HG03378 (cell line): ENCODE results near the gene DUSP12.

Source experiments
- ATAC-seq: cut with Tn5 transposase; IDR thresholded peaks from one replicate; pipeline ENCODE4 v1.9.1; 2021; ENCODE audit warnings: mild to moderate bottlenecking, moderate library complexity; ENCODE audit not compliant: unreplicated experiment

DUSP12 gene

DNA sequence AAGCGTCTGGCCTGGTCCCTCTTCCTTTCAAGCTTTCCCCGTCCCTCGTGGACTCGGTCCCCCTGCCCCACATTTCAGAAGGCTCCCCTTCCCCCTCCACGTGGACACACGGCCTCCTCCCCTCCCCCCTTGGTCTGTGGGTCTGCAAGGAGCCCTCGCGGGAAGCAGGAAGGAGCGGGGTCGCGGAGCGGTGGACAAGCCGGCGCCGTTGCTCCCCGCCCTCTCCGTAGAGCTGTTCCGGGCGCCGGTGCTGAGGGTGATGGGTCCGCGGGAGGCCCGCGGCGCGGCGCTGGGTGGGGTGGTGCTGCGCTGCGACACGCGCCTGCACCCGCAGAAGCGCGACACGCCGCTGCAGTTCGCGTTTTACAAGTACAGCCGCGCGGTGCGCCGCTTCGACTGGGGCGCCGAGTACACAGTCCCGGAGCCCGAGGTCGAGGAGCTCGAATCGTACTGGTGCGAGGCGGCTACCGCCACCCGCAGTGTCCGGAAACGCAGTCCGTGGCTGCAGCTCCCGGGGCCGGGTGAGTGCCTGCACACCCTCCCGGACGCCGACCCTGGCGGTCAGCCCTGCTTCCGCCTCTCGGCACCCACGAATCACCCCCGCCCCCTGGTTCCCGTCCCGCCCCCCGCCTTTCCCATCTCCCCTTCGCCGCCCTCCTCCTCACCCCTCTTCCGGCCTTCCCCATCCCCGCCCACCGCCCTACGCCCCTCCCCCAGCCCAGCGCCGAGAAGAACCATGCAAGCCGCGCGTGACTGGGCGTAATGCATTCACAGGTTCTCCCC lies 22.9 kb upstream of the DUSP12 start:
- no peak for ATAC-seq

DNA sequence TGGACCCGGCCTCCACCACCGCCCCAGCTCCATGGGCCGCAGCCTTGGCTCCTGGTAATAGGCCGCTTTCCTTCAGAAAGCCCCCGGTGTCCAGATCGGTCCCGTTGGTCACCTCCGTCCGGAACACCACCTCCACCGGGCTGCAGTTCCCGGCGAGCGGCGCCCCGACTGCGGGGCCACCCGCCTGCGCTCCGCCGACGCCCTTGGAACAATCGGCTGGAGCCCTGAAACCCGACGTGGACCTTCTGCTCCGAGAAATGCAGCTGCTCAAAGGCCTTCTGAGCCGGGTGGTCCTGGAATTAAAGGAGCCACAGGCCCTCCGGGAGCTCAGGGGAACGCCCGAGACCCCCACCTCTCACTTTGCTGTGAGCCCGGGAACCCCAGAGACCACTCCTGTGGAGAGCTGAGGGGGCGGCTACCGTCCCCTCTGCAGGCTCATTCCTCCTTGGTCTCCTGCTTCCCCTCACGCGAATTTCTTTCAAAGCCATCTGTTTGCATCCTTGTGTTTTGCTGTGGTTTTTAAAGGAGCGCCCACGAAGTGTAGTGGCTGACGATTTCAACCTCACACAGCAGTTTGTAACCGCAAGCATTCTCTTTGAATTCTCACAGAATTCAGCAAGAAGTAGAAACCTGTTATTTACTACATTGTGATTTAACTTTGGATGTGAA lies 22.2 kb upstream of the DUSP12 start:
- no peak for ATAC-seq

DNA sequence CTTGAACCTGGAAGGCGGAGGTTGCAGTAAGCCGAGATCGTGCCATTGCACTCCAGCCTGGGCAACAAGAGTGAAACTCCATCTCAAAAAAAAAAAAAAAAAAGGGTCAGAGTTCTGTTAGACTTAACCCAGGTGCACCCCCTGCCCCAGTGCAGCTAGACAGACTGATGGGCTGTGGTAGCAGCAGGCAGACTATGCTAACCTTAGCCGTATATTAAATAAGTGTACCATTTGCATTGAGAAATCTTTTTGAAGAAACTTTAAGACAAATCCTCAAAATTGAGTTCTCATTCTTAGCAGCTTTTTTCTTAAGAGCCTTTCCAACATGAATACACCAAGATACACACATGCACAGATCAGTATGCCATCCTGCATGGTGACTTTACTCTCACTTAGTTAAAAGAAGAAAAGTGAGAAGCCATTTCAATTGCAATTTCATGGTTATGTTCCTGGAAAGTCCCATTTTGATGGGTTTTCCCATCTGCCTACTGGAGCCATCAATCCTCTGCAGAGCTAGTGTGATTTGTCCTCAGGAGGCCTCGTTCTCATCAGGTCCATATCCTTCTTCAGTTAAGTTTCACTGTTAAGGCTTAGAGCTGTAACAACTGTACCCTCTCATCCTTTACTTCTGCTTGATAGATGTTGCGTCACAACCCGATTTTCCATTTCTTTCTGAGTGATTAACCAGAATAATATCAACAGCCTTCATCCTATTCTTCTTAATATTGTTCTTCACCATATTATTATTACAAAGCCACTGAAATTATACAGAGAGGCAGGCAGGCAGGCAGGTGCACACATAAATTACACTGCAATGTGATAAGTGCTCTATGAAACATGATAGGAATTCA lies 21.0 kb upstream of the DUSP12 start:
- no peak for ATAC-seq

DNA sequence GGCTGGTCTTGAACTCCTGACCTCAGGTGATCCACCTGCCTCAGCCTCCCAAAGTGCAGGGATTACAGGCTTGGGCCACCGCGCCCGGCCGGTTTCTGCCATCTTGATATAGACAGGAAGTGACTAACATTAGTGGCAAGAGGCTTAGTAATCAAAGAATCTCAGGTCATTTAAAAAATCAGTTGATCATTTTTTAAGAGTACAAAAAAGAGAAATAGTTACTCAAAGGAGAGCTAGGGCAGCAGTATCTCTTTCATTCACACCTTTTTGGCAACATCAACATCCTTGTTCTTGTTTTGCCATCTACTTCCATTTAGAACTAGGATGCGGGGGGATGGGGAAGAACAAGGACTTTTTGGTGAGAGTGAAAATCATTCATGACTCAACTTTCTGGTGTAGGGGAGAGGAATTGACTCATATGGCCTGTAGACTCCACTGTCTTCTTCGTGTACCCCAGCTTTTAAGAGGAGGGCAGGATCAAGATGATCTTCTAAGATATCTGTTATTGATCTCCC lies 19.5 kb upstream of the DUSP12 start:
- ATAC-seq: no peak

DNA sequence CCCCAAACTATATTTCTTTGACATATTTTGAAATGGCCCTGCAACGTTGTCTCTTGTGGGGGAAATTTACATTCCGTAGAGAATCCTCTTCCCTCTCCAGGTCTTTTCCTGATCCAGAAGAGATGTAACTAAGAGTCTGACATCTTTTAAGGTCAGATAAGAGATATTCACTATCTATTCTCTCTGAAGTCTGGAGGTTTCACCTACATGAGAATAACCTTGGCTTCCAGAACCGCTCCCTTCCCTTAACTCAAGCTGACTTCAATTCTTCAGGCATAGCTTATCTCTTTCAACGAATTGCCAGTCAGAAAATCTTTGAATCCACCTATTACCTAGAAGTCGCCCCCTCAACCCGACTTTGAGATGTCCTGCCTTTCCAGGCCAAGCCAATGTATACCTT lies 18.3 kb upstream of the DUSP12 start:
- ATAC-seq: no peak

DNA sequence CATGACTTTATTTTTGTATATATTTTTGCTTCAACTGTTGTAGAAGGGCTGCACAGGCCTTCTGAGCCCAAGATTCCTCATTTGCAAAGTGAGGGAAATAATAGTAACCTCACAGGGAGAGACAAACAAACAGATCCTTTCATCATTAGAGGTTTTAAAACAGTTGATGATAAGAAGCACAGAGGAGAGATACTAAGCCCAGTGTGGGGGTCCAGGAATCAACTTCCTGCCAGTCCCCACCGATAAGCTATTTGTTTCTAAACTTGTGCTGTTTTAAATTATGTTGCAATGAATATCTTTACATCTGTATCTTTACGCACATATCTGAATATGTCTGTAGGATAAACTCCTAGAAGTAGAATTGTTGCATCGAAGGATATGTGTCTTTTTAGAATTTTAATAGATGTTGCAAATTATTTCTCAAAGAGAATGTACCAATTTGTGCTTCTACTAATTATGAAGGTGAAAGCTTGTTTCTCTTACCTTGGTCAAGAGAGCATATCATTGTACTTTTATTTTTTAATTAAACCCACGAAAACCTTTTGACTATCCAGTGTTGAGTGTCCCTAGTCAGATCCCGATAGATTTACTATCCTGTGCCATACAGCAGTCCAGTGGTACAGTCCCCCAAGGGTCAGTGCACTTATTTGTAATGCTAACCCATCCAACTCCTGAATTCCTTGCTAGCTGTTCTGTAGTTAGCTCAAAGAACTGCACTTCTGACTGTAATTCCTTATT lies 17.4 kb upstream of the DUSP12 start:
- no peak for ATAC-seq

DNA sequence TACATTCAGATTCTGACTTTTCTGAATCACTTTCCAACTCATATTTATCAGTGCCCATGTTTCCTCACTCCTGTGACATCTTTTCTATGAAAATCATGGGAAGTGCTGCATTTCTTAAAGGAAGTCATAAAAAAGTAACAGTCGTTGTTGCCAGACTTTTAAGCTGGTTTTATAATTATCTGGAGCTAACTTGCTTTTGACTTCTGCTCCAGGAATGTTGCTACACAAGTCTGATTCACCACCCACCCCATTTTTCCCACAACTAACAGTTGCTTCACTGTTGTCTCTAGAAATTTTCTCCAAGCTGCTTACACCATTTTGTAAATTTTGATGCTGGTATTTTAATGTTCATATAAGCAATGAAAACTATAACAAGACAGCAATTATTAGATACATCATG lies 16.1 kb upstream of the DUSP12 start:
- ATAC-seq: no peak

DNA sequence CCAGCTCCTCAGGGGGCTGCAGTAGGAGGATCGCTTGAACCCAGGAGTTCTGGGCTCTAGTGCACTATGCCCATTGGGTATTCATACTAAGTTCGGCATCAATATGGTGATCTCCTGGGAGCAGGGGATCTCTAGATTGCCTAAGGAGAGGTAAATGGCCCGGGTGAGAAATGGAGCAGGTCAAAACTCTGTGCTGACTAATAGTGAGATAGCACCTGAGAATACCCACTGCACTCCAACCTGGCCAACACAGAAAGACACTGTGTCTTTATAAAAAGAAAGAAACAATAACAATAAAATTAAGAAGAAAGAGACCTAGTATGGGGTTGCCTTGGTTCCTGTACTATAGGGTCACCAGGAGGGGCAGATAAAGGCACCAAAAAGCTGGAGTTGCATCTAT lies 13.7 kb upstream of the DUSP12 start:
- no peak for ATAC-seq

DNA sequence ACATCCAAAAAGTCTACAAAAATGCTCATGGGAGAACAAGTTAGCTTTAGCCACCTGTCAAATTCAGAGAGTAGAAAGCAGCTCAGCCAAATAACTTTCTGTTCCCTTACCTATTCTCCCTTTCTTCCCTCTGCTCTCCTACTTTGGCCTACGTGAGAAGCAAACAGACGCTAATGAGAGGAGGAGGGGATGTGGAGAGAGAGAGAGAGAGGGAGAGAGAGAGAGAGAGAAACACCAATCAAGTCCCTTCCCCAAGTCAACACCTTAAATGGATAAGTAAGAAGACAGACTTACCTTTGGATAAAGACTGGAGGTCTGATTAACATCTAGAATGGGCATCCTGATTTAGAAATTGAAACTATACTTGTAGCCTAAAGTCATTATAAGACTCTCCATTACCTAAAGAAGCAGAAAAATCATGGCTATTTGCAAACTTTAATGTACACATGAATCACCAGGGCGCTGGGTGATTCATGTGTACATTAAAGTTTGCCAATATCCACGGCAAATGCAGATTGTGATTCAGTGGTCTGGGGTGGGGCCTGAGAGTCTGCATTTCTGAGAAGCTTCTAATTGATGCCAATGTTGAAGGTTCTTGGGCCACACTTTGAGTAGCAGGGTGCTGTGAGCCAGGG lies 13.1 kb upstream of the DUSP12 start:
- no peak for ATAC-seq

DNA sequence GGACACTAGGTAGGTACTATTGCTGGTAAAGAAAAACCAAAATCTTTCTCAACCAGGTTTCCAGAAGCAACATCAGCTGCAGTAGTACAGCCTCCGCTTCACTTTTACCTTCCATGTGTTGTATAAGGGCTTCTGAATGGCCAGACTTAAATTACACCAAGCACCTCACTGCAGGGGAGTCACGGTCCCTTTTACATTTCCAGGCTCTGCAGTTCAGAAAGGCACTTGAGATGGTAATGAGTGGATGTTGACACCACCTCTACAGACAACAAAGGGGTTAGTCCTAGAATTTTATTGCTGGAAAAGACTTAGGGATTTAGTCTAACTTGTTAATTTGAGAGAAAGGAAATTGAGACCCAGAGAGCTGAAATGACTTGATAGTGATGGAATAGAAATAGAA lies 12.0 kb upstream of the DUSP12 start:
- no peak for ATAC-seq

DNA sequence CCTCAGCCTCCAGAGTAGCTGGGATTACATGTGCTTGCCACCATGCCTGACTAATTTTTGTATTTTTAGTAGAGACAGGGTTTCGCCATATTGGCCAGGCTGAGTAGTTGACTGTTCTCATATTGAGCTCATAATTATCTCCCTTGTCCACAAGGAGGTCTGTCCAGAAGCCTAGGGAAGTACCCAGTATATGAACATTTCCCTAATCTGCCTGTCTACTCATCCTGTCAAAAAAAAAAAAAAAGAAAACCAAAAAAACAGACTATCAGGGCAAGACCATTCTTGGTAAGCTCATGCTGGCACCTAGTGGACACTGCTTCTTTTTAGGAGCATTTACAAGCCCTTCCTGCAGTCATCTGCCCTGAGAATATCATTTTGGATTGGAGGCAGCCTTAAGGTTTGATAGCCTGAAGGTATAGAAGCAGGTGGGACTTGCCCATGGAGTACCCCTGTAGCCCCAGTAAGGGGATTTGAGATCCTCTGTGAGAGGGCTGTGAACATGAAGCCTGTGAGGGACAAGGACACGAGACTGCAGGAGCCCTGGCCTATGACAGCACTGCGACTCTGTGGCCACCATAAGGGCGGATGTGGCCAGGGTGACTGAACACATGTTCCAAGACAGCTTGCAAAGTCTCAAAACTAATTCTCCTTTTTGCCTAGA lies 10.8 kb upstream of the DUSP12 start:
- peak; percentile 59 for ATAC-seq

DNA sequence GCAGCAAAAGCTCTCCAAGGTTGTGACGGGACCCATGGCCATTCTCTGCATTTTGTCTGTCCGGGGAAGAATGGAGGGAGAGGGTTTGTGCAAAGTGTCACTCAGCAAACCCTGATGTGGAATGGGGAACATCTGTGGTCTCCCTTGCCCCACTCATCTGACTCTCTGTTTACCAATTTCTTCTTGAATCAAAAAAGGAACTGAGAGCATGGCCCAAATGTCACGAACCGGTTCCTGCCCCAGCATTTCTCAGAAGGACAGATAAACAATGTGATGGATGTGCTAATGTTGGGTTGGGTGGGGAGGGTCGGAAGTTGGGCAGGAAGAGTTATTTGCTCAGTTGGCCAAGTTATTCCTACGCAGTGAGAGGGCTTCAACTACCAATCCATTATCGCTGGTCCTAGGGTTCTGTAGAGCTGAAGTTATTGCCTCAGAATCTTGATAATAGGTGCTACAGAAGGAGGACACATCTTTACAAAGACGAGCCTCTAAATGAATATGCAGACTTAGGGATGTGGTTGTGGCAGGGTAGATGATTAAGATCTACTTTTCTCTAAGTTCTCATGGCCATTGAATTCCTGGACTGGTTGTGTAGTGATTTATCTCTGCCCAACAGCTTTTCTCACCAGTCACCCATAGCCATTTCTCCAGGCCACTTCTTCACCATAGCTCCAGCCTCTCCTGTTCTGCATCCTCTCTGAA lies 9.6 kb upstream of the DUSP12 start:
- no peak for ATAC-seq

DNA sequence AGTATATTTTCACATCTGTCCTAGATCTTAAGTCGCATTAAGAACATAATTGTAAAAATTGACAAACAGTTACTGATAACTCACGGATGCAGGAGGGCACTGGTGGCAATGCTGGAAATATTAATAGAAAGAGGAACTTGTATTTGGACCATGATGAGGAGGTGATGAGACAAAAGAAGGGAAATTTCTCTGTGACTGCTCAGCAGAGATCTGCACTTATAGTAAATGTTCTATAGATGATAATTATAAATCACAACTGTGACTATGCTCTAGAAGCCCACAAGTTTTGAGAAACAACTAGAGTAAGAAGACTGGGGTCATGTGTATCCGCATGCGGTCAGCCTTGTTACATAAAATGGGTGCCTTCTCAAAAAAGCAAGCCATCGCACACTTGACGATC lies 8.7 kb upstream of the DUSP12 start:
- ATAC-seq: no peak

DNA sequence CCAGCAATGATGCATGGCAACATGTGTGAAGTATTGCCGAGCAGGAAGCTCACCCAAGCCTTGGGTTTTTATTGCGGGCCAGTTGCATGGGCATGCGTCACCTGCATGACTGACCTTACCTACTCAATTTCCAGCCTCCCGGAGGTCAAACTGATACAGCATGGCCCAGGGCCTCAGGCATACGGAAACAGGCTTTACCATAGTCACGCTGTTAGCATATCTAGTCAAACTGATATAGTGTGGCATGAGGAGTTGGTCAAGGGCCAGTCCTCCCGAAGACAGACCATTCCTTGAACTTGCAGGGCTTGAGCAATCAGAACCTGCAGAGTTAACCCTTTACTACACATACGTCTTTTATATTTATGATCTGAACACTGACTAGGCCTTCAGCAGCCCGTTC lies 6.4 kb upstream of the DUSP12 start:
- no peak for ATAC-seq

DNA sequence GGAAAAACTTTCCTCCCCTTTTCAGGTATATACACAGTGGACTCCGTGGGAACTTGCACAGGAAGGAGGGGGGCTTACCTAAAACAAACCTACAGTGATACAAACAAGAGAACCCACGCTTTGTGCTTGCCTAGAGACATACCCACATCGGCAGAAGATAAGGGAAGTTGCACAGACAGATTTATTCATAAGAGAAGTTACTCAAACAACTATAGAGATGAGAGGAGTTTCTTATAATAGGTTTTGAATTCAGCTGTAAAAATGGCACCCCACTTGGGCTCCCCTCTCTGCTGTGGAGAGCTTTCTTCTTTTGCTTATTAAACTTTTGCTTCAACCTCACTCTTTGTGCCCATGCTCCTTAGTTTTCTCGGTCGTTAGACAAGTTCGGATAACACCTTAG lies 1.8 kb upstream of the DUSP12 start:
- no peak for ATAC-seq

DNA sequence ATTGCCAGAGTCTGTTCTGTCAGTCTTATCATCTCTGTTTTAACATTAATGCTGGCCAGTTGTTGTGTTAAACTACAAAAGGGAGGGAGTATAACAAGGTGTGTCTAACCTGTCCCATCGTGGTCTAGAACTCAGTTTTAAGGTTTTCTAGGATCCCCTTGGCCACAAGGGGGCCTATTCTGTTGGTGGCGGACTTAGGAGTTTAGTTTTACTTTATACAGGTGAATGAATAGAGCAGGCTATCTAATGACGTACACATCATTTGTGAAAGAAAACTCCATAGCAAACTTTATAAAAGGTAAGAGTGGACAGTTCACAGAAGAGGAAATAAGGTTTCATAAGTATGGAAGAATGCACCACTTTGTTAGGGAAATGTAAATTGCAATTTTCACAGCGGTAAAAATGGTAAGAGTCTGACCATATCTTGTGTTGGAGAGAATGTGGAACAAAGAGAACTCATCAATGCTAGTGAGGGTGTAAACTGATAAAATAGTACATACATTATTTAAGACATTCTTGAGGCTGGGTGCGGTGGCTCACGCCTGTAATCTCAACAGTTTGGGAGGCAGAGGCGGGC lies 14.0 kb downstream of the DUSP12 start:
- no peak for ATAC-seq

DNA sequence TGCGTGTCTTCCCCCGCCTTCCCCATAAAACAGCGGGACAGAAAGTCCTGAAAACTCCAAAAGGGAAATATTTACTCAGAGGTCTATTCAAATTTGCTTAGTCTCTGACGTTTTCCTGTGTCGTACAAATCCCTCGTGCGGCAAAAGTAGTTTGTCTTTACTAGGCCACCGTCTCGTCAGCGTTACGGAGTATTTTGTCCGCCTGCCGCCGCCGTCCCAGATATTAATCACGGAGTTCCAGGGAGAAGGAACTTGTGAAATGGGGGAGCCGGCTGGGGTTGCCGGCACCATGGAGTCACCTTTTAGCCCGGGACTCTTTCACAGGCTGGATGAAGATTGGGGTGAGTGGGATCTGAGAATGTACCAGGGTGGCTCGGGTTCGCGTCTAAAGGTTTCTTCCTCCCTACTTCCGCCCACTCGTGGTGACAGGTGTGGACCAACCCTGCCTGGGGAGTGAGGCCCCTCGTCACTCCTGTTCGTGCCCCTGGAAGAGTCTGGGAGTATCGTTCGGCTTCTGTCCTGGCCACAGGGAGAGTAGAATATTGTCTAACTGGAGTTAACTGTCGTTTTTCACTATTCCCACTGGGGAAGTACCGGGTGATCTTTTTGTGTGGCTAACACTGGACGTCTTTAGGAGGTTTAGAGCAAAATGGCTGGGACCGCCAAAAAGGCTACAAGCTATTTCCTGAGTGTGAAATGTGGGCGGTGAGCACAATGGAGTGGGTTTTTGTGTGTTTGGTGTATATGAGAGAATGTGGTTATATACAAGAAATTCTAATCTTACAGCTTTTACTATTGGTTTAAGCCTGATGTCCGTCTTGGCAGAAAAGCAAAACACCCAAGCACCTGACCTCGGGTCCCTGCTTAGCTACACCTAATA lies 16.8 kb downstream of the DUSP12 start, which contains the start of gene ATF6:
Gene ATF6 (plus strand): TSS at position 219 of the 880 bp plus-strand sequence. CDS start 41 bp downstream, at position 260.
- ATAC-seq: peak; percentile 59

DNA sequence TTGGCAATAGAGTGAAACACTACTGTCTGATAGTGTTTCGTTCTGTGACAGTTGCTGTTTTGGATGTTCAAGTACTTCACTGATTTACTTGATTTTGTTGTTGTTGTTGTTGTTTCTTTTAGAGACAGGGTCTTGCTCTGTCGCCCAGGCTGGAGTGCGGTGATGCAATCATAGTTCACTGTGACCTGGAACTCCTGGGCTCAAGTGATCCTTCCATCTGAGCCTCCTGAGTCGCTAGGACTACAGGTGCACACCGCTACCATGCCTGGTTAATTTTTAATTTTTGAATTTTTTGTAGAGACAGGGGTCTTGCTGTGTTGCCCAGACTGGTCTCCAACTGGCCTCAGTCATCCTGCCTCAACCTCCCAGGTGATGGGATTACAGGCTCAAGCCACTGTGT lies 18.9 kb downstream of the DUSP12 start:
- no peak for ATAC-seq
